Measurements from ENCODE around the gene MYADML2. TPM values are rescaled to one million over a fixed set of nuclear protein-coding genes. Genes with fewer than 3 reads are reported as not detected.
A peak's percentile ranks its signal among the peaks of the same experiment; 100 is the strongest.

The MYADML2 gene
- total and polyA plus RNA-seq, 2 experiments from 2014 or later: 0.70 to 1.7 TPM

GRCh38 chr17:81924557-81925532 lies 22.2 kb downstream of the MYADML2 start:
- peak overlapping the region; percentile 95 for H3K27ac ChIP-seq (ENCODE audit: low read depth)
- H3K4me3 ChIP-seq: peak overlapping the region; percentile 53
- H3F3A ChIP-seq (replicated peaks; ENCODE audit: low read depth): peaks cover 22% of the 10 kb centered on the region
- H3K4me1 ChIP-seq (ENCODE audit: insufficient read depth): peaks cover 26% of the 10 kb centered on the region; the same call in 1 of the 2 replicates
- H3K36me3 ChIP-seq (ENCODE audit: insufficient read depth): no peaks in the 10 kb centered on the region; the same call in 1 of the 2 replicates
- ATAC-seq: peak; percentile 12
- peaks cover 10% of the 10 kb centered on the region; the same call in 1 of the 2 replicates for H3K27me3 ChIP-seq (ENCODE audit: insufficient read depth)
- no peak overlapping the region for H2AFZ ChIP-seq
- peak overlapping the region; percentile 96 for H3K4me2 ChIP-seq
- peaks cover 71% of the 10 kb centered on the region for H3K79me2 ChIP-seq (replicated peaks; ENCODE audit: insufficient read depth)
- Mint-ChIP-seq H3K36me3 (ENCODE audit: low read depth) (peaks cover 22% of the 10 kb centered on the region), H3K9me3 (no peaks in the 10 kb centered on the region), H3K4me3 (peak overlapping the region; percentile 85), H3K27me3 (ENCODE audit: insufficient read depth, low read depth, poor library complexity) (peaks cover 27% of the 10 kb centered on the region), H3K4me1 (peaks cover 42% of the 10 kb centered on the region), H3K27ac (peak overlapping the region; percentile 96)
- H4K20me1 ChIP-seq (replicated peaks; ENCODE audit: insufficient read depth): peaks cover 19% of the 10 kb centered on the region
- TF ChIP-seq CREB1 (CRISPR knock-in tag; IDR thresholded peaks at IDR 0.05; ENCODE audit: low read depth) (no peak), EZH2 (IDR thresholded peaks at IDR 0.05; ENCODE audit: low read depth, unreplicated experiment) (no peak), ZNF462 (CRISPR knock-in tag; IDR thresholded peaks at IDR 0.05) (no peak), REST (IDR thresholded peaks at IDR 0.05; ENCODE audit: unreplicated experiment) (no peak), STAT1 (IDR thresholded peaks at IDR 0.05; ENCODE audit: unreplicated experiment) (no peak), CTCF (conservative IDR thresholded peaks at IDR 0.05; ENCODE audit: low read depth in 2 of 2) (no peak), POLR2AphosphoS5 (IDR thresholded peaks at IDR 0.05; ENCODE audit: low read depth) (no peak), EZH2phosphoT487 (IDR thresholded peaks at IDR 0.05; ENCODE audit: unreplicated experiment) (no peak), ZNF114 (CRISPR knock-in tag; IDR thresholded peaks at IDR 0.05) (no peak), ETS1 (IDR thresholded peaks at IDR 0.05) (no peak), JUNB (IDR thresholded peaks at IDR 0.05; ENCODE audit: unreplicated experiment) (no peak), NANOG (IDR thresholded peaks at IDR 0.05; ENCODE audit: borderline replicate concordance) (no peak), ZNF331 (CRISPR knock-in tag; IDR thresholded peaks at IDR 0.05; ENCODE audit: low read depth) (no peak)
- DNase-seq (ENCODE audit: low spot score): peak; percentile 83
- H3K9me2 ChIP-seq (ENCODE audit: insufficient read depth): no peaks in the 10 kb centered on the region

Measured in GM23338 (cell line).